ENCODE data around the gene ITCH. TPM values are rescaled to one million over a fixed set of nuclear protein-coding genes. Genes with fewer than 3 reads are reported as not detected.

Gene ITCH
- total RNA-seq, 2 donors from 2014 or later, result 22.4 to 24.4 TPM

DNA sequence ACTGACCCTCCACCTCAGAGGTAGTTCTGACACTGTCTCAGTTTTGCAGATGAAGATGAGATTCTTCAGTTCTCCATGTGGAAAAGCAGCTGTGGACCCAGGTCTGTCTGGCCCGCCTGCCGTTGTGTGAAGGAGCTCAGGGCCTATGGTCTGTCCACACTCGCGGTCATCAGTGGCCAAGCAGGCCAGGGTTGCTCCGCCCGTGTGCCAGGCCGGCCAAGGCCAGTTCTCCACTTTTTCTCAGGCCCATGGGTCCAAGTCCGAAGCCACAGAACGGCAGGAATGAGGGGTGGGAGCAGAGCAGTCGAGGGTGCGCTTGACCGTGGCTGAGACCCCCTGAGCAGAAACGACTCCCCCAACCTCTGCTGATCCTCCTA is 186.8 kb downstream of the ITCH start:
- ATAC-seq (no peak), DNase-seq (no peak)
- no peaks in the 10 kb centered on the region for H3K36me3 ChIP-seq (replicated peaks in 1 of 2; ENCODE audit: insufficient read depth in 1 of 2, low read depth in 2 of 2)
- no peaks in the 10 kb centered on the region for H3K27me3 ChIP-seq
- H3K9me3 ChIP-seq, result no peaks in the 10 kb centered on the region
- intact Hi-C loops (cut with DNase I), result no loop called here
- no peak overlapping the region for H3K4me3 ChIP-seq
- TF ChIP-seq, protein P1, sequence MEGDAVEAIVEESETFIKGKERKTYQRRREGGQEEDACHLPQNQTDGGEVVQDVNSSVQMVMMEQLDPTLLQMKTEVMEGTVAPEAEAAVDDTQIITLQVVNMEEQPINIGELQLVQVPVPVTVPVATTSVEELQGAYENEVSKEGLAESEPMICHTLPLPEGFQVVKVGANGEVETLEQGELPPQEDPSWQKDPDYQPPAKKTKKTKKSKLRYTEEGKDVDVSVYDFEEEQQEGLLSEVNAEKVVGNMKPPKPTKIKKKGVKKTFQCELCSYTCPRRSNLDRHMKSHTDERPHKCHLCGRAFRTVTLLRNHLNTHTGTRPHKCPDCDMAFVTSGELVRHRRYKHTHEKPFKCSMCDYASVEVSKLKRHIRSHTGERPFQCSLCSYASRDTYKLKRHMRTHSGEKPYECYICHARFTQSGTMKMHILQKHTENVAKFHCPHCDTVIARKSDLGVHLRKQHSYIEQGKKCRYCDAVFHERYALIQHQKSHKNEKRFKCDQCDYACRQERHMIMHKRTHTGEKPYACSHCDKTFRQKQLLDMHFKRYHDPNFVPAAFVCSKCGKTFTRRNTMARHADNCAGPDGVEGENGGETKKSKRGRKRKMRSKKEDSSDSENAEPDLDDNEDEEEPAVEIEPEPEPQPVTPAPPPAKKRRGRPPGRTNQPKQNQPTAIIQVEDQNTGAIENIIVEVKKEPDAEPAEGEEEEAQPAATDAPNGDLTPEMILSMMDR (IDR thresholded peaks at IDR 0.05), result no peak
- no peak for TF ChIP-seq POLR2A (IDR thresholded peaks at IDR 0.05)
- WGBS, 2 donors, result 82 to 94% methylated on average over 12 to 13 of the region's 13 CpGs
- H3K27ac ChIP-seq, result no peak overlapping the region
- peaks cover 23% of the 10 kb centered on the region for H3K4me1 ChIP-seq

DNA sequence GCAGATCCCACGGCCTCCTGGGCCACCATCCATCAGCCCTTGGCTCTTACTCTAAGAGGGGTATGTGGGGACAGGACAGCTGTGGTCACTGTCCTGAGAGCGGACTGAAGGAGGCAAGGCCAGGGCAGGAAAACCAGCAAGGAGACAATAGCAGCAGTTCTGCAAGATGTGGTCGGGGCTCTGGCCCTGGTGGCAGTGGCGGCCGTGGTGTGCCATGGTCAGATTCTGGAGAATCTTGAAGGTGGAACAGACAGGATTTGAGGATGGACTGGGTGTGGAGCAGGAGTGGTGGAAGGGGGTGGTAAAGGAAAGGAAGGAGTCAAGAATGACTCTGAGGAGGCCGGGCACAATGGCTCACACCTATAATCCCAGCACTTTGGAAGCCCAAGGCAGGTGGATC is 189.5 kb downstream of the ITCH start:
- no peaks in the 10 kb centered on the region for H3K9me3 ChIP-seq
- H3K36me3 ChIP-seq (replicated peaks in 1 of 2; ENCODE audit: insufficient read depth in 1 of 2, low read depth in 2 of 2), result no peaks in the 10 kb centered on the region
- WGBS, 2 donors, result 85 to 88% methylated on average over 6 of the region's 6 CpGs
- intact Hi-C loops (cut with DNase I), result no loop called here
- H3K27ac ChIP-seq, result peak overlapping the region in 1 of 4 donors; percentile 52
- DNase-seq (no peak), ATAC-seq (no peak)
- no peak overlapping the region for H3K4me3 ChIP-seq
- H3K27me3 ChIP-seq, result no peaks in the 10 kb centered on the region
- TF ChIP-seq, protein P1 (IDR thresholded peaks at IDR 0.05), result no peak
- TF ChIP-seq POLR2A (IDR thresholded peaks at IDR 0.05), result no peak
- peaks cover 25% of the 10 kb centered on the region for H3K4me1 ChIP-seq

DNA sequence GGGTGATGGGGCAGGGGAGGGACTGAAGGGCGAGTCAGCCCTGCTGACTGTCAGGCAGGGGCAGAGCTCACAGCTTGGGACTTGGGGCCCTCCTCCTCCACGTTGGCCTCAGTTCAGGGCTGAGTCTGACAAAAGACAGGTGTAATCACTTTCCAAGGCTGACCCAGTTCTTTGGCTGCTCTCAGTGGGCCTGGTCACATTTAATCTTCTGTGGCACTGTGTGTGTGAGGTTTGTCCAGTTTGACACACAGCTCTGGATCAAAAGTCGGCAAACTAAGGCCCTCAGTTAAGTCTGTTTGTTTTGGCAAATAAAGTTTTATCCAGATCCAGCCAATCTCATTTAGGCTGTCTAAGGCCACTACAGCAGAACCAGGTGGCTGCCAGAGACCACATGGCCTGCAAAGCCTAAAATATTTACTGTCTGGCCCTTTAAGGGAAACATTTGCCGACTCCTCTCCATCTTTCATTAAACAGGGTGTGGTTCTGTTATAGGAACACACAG is 190.3 kb downstream of the ITCH start:
- Histone ChIP-seq H3K9me3 (no peaks in the 10 kb centered on the region), H3K27ac (peak overlapping the region; percentile 30 to 70 (median 60)), H3K4me3 (no peak overlapping the region), H3K4me1 (peaks cover 32% of the 10 kb centered on the region), H3K36me3 (replicated peaks in 1 of 2; ENCODE audit: insufficient read depth in 1 of 2, low read depth in 2 of 2) (no peaks in the 10 kb centered on the region), H3K27me3 (no peaks in the 10 kb centered on the region)
- intact Hi-C loops (cut with DNase I), result no loop called here
- WGBS, 2 donors, result 17 to 20% methylated on average over 3 to 4 of the region's 4 CpGs
- TF ChIP-seq, protein P1 (IDR thresholded peaks at IDR 0.05), result no peak
- TF ChIP-seq POLR2A (IDR thresholded peaks at IDR 0.05), result no peak
- peak; percentile 83 for ATAC-seq
- DNase-seq, result peak; percentile 70 to 91 (median 85)

DNA sequence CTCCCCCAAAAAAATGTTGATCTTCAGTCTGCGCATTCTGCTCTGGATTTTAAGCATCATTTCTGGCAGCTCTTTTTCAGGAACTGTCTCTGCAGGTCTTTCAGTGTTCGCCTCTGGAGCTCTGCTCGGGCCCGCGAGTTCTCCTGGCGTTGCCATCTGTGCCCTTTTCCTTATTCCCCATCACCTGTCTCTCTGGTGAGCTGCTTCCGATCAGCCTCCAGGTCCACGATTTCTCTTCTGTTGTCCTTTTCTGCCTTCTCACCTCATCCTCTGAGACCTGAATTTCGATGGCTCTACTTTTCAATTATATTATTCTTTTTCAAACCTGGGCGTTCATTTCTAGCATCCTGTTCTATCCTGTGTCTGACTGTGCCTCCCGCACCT is 194.9 kb downstream of the ITCH start:
- Histone ChIP-seq H3K36me3 (replicated peaks in 1 of 2; ENCODE audit: insufficient read depth in 1 of 2, low read depth in 2 of 2) (no peaks in the 10 kb centered on the region), H3K4me3 (peak overlapping the region; percentile 42 to 53), H3K9me3 (no peaks in the 10 kb centered on the region), H3K27ac (peak overlapping the region; percentile 69 to 93 (median 90)), H3K4me1 (peaks cover 26% of the 10 kb centered on the region), H3K27me3 (no peaks in the 10 kb centered on the region)
- TF ChIP-seq POLR2A (IDR thresholded peaks at IDR 0.05), result no peak
- ATAC-seq (no peak), DNase-seq (no peak)
- 6 to 17% methylated on average over 10 to 11 of the region's 11 CpGs for WGBS, 2 donors
- intact Hi-C loops (cut with DNase I), result no loop called here

DNA sequence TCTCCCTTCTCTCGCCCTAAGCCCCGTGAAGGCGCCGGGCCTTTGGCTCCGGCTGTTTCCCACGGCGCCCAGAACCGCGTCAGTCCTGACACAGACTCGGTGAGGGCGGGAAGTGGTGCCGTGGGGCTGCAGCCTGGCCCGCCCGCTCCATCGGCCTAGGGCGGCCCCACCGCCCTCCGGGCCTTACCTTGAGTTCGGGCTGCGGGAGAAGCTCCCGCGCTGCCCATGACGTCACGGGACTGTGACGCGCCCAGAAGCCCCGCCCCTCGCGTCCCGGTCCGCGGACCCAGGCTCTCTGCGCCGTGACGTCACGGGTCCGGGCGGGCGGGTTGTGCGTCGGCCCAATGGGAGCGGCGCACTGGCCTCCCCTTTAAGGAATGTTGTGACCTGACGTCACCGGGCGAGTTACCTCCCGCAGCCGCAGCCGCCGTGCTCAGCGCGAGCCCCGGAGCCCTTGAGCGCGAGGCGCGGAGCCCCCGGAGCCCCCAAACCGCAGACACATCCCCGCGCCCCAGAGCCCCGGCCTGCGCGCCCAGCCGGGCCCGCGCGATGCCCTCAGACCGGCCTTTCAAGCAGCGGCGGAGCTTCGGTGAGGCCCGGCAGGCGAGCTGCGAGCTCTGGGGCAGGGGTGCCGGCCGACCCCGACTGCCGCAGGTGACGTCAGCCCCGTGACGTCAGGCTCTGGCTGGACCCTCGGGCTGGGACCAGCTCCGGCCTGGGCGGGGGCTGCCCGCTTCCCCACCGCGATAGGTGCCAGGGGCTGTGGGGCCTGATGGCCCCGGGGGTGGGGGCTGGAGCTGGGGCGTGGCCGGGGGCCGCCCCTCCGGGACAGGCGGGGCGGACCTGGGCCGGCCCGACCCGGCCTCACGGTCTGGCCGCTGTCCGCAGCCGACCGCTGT is 195.5 kb downstream of the ITCH start, which contains the start of gene MAP1LC3A:
MAP1LC3A (plus strand) TSS at position 399 of the 899 bp plus-strand sequence; CDS start at position 550, 151 bp downstream.
- H3K9me3 ChIP-seq, result no peaks in the 10 kb centered on the region
- H3K4me1 ChIP-seq, result peaks cover 19% of the 10 kb centered on the region
- intact Hi-C loops (cut with DNase I), result no loop called here
- peak; percentile 55 to 80 (median 62) for TF ChIP-seq POLR2A (IDR thresholded peaks at IDR 0.05)
- TF ChIP-seq, protein P1 (IDR thresholded peaks at IDR 0.05), result peak in 1 of 7 experiments; percentile 25
- peak within 1 kb of the TSS; percentile 42 to 53 for H3K4me3 ChIP-seq
- no peaks in the 10 kb centered on the region for H3K36me3 ChIP-seq (replicated peaks in 1 of 2; ENCODE audit: insufficient read depth in 1 of 2, low read depth in 2 of 2)
- 0 to 4% methylated on average over 12 to 98 of the region's 103 CpGs for WGBS, 2 donors
- DNase-seq (peak; percentile 92 to 94 (median 94)), ATAC-seq (peak; percentile 88)
- H3K27ac ChIP-seq, result peak within 1 kb of the TSS; percentile 84 to 93 (median 90)
- no peaks in the 10 kb centered on the region for H3K27me3 ChIP-seq

Data from body of pancreas (tissue), 4 donors.